ENCODE measurements around the gene SNHG17.
"Not testable (repeated sequence)": the region's sequence is repeated elsewhere in the genome, so short reads cannot be mapped to it uniquely, and the experiment has no call there.

SNHG17 gene

GRCh38 chr20:38447251-38447661 is 12.1 kb upstream of the SNHG17 start:
- no peak for DNase-seq

- DNase-seq: peak; percentile 85
Observed at GRCh38 chr20:38446441-38447209, 11.5 kb upstream of the SNHG17 start.

GRCh38 chr20:38445901-38446425 is 10.8 kb upstream of the SNHG17 start:
- DNase-seq: no peak

GRCh38 chr20:38445381-38445796 is 10.3 kb upstream of the SNHG17 start:
- no peak for DNase-seq

- no peak for DNase-seq
Observed at GRCh38 chr20:38441916-38442315, 6.8 kb upstream of the SNHG17 start.

- DNase-seq: not testable (repeated sequence)
Observed at GRCh38 chr20:38441110-38441509, 6.0 kb upstream of the SNHG17 start.

- no peak for DNase-seq
Observed at GRCh38 chr20:38437796-38438195, 2.7 kb upstream of the SNHG17 start.

- no peak for DNase-seq
Observed at GRCh38 chr20:38435555-38435939, 419 bp upstream of the SNHG17 start.

GRCh38 chr20:38434301-38434741 is 807 bp downstream of the SNHG17 start:
- no peak for DNase-seq

GRCh38 chr20:38433304-38433972 is 1.7 kb downstream of the SNHG17 start:
- DNase-seq: no peak

- not testable (repeated sequence) for DNase-seq
Observed at GRCh38 chr20:38432870-38433269, 2.3 kb downstream of the SNHG17 start.

GRCh38 chr20:38432292-38432691 is 2.8 kb downstream of the SNHG17 start:
- no peak for DNase-seq

GRCh38 chr20:38430679-38431325 is 4.3 kb downstream of the SNHG17 start:
- DNase-seq: no peak

- no peak for DNase-seq
Observed at GRCh38 chr20:38429301-38429700, 5.8 kb downstream of the SNHG17 start.

- no peak for DNase-seq
Observed at GRCh38 chr20:38428800-38429199, 6.3 kb downstream of the SNHG17 start.

- no peak for DNase-seq
Observed at GRCh38 chr20:38427655-38428023, 7.5 kb downstream of the SNHG17 start.

GRCh38 chr20:38426006-38426897 is 8.9 kb downstream of the SNHG17 start:
- DNase-seq: no peak

- DNase-seq: no peak
Observed at GRCh38 chr20:38424401-38424800, 10.7 kb downstream of the SNHG17 start.

- no peak for DNase-seq
Observed at GRCh38 chr20:38423541-38423940, 11.6 kb downstream of the SNHG17 start.

GRCh38 chr20:38421915-38422314 is 13.2 kb downstream of the SNHG17 start:
- DNase-seq: no peak

- no peak for DNase-seq
Observed at GRCh38 chr20:38420388-38421085, 14.6 kb downstream of the SNHG17 start.
